HEK293 (cell line): ENCODE measurements around the gene ADAMTS12.

ENCODE experiments used
- ATF2 ChIP-seq: fragments of 450-650 bp; formaldehyde crosslinking; IDR thresholded peaks from 2 replicates; pipeline ENCODE4 v1.5.1; 2016; ENCODE audit warnings: missing biosample characterization, missing genetic modification characterization, low read depth
- HIC1 ChIP-seq: fragments of 450-650 bp; formaldehyde crosslinking; IDR thresholded peaks from 2 replicates; pipeline ENCODE4 v1.5.1; 2016; ENCODE audit warnings: missing biosample characterization, missing genetic modification characterization
- PBX3 ChIP-seq: sonication (generic); formaldehyde crosslinking; IDR thresholded peaks from 2 replicates; pipeline ENCODE4 v1.8.1; 2022; ENCODE audit warnings: mild to moderate bottlenecking, moderate library complexity, missing genetic modification reagents
- YY1 ChIP-seq: fragments of 450-650 bp; formaldehyde crosslinking; IDR thresholded peaks from 2 replicates; pipeline ENCODE4 v1.5.1; 2018; ENCODE audit warnings: missing biosample characterization, missing genetic modification characterization
- TF ChIP-seq, protein P1 (sequence below): fragments of 450-650 bp; formaldehyde crosslinking; IDR thresholded peaks from 2 replicates; pipeline ENCODE4 v1.5.1; 2016; ENCODE audit warnings: missing biosample characterization, missing genetic modification characterization
- TF ChIP-seq, protein P2 (sequence below): fragments of 450-650 bp; formaldehyde crosslinking; IDR thresholded peaks from 2 replicates; pipeline ENCODE4 v1.5.1; 2016; ENCODE audit warnings: missing biosample characterization, missing genetic modification characterization

DNA sequence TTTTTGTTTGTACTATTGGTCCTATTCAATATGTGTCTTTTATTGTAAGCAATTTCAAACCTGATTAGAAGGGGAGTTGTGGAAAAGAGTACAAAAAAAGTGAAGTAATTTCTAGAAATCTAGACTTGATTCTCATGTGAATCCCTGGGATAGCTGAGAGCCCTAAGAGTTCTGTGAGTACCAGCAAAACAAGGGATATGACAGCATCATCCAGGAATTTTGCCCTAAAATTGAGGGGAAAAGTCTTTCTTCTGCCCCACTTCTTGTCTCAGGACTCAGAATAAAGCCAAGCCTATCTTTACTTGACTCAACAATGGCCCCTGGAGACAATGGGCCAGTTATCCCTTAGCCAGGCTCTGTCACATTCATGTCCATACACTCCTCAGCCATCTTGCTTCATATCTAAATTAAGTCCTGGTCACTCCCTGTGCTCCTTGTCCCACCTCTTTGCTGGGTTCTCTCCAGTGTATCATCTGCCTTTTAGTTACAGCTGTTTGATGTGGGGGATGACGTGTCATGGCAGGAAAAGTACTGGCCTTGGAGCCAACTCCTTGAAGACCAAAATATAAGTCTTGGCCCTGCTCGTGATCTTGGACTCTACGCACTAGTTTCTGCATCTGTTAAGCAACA lies 81.2 kb downstream of the ADAMTS12 start:
- TF ChIP-seq YY1 (tag by site-specific recombination) (no peak), ATF2 (tag by site-specific recombination) (no peak), PBX3 (CRISPR knock-in tag) (no peak), HIC1 (tag by site-specific recombination) (no peak)
- TF ChIP-seq, protein P1, sequence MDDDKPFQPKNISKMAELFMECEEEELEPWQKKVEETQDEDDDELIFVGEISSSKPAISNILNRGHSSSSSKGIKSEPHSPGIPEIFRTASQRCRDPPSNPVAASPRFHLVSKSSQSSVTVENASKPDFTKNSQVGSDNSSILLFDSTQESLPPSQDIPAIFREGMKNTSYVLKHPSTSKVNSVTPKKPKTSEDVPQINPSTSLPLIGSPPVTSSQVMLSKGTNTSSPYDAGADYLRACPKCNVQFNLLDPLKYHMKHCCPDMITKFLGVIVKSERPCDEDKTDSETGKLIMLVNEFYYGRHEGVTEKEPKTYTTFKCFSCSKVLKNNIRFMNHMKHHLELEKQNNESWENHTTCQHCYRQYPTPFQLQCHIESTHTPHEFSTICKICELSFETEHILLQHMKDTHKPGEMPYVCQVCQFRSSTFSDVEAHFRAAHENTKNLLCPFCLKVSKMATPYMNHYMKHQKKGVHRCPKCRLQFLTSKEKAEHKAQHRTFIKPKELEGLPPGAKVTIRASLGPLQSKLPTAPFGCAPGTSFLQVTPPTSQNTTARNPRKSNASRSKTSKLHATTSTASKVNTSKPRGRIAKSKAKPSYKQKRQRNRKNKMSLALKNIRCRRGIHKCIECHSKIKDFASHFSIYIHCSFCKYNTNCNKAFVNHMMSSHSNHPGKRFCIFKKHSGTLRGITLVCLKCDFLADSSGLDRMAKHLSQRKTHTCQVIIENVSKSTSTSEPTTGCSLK: no peak
- TF ChIP-seq, protein P2, sequence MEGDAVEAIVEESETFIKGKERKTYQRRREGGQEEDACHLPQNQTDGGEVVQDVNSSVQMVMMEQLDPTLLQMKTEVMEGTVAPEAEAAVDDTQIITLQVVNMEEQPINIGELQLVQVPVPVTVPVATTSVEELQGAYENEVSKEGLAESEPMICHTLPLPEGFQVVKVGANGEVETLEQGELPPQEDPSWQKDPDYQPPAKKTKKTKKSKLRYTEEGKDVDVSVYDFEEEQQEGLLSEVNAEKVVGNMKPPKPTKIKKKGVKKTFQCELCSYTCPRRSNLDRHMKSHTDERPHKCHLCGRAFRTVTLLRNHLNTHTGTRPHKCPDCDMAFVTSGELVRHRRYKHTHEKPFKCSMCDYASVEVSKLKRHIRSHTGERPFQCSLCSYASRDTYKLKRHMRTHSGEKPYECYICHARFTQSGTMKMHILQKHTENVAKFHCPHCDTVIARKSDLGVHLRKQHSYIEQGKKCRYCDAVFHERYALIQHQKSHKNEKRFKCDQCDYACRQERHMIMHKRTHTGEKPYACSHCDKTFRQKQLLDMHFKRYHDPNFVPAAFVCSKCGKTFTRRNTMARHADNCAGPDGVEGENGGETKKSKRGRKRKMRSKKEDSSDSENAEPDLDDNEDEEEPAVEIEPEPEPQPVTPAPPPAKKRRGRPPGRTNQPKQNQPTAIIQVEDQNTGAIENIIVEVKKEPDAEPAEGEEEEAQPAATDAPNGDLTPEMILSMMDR (tag by site-specific recombination): no peak
